Measurements from ENCODE around the gene FSIP1. TPM values are rescaled to one million over a fixed set of nuclear protein-coding genes. Genes with fewer than 3 reads are reported as not detected.

Gene FSIP1
- total RNA-seq, 4 donors from 2014 or later: 0.38 to 0.91 (median 0.57) TPM; not detected in 1

- H3K27me3 ChIP-seq: no peaks in the 10 kb centered on the region
- peaks cover 0 to 14% (median 0%) of the 10 kb centered on the region in 3 donors for H3K4me1 ChIP-seq
- no peak overlapping the region for H3K4me3 ChIP-seq
- no peak for DNase-seq
- intact Hi-C loops (cut with DNase I): no loop called here
- H3K36me3 ChIP-seq: no peaks in the 10 kb centered on the region
- H3K27ac ChIP-seq: no peak overlapping the region
- TF ChIP-seq POLR2A (IDR thresholded peaks at IDR 0.05): no peak
- TF ChIP-seq CTCF (IDR thresholded peaks at IDR 0.05): no peak
- peaks cover 0 to 30% (median 11%) of the 10 kb centered on the region in 3 donors for H3K9me3 ChIP-seq
Observed at GRCh38 chr15:39613271-39613670, 169.4 kb downstream of the FSIP1 start.

- H3K27ac ChIP-seq: no peak overlapping the region
- peaks cover 0 to 10% (median 0%) of the 10 kb centered on the region in 3 donors for H3K4me1 ChIP-seq
- H3K9me3 ChIP-seq: peaks cover 0 to 30% (median 11%) of the 10 kb centered on the region in 3 donors
- H3K36me3 ChIP-seq: no peaks in the 10 kb centered on the region
- TF ChIP-seq POLR2A (IDR thresholded peaks at IDR 0.05) (no peak), CTCF (IDR thresholded peaks at IDR 0.05) (no peak)
- DNase-seq: no peak
- H3K4me3 ChIP-seq: no peak overlapping the region
- intact Hi-C loops (cut with DNase I): no loop called here
- no peaks in the 10 kb centered on the region for H3K27me3 ChIP-seq
Observed at GRCh38 chr15:39610665-39611064, 172.0 kb downstream of the FSIP1 start.

- intact Hi-C loops (cut with DNase I): no loop called here
- no peak overlapping the region for H3K4me3 ChIP-seq
- WGBS, 2 donors: 58 to 100% methylated on average over 1 to 2 of the region's 4 CpGs
- peak overlapping the region; percentile 23 to 52 (median 40) for H3K27ac ChIP-seq
- peaks cover 0 to 26% (median 11%) of the 10 kb centered on the region in 3 donors for H3K9me3 ChIP-seq
- no peaks in the 10 kb centered on the region for H3K36me3 ChIP-seq
- TF ChIP-seq CTCF (IDR thresholded peaks at IDR 0.05): no peak
- no peak for TF ChIP-seq POLR2A (IDR thresholded peaks at IDR 0.05)
- no peaks in the 10 kb centered on the region for H3K27me3 ChIP-seq
- no peak for DNase-seq
- peaks cover 0 to 10% (median 0%) of the 10 kb centered on the region in 3 donors for H3K4me1 ChIP-seq
Observed at GRCh38 chr15:39609166-39609916, 173.3 kb downstream of the FSIP1 start.

- intact Hi-C loops (cut with DNase I): no loop called here
- WGBS, 2 donors: 86 to 96% methylated on average over 2 of the region's 2 CpGs
- no peaks in the 10 kb centered on the region for H3K27me3 ChIP-seq
- peaks cover 0 to 10% (median 0%) of the 10 kb centered on the region in 3 donors for H3K4me1 ChIP-seq
- TF ChIP-seq CTCF (IDR thresholded peaks at IDR 0.05) (no peak), POLR2A (IDR thresholded peaks at IDR 0.05) (no peak)
- H3K9me3 ChIP-seq: peaks cover 0 to 24% (median 11%) of the 10 kb centered on the region in 3 donors
- peak overlapping the region in 2 of 4 donors; percentile 43 to 52 for H3K27ac ChIP-seq
- DNase-seq: no peak
- no peak overlapping the region for H3K4me3 ChIP-seq
- no peaks in the 10 kb centered on the region for H3K36me3 ChIP-seq
Observed at GRCh38 chr15:39608185-39609139, 174.2 kb downstream of the FSIP1 start.

GRCh38 chr15:39605146-39605545 is 177.5 kb downstream of the FSIP1 start:
- H3K4me3 ChIP-seq: no peak overlapping the region
- DNase-seq: no peak
- H3K36me3 ChIP-seq: no peaks in the 10 kb centered on the region
- H3K27me3 ChIP-seq: no peaks in the 10 kb centered on the region
- 67 to 100% methylated on average over 1 of the region's 1 CpG for WGBS, 2 donors
- TF ChIP-seq POLR2A (IDR thresholded peaks at IDR 0.05): no peak
- no peak for TF ChIP-seq CTCF (IDR thresholded peaks at IDR 0.05)
- peaks cover 0 to 10% (median 0%) of the 10 kb centered on the region in 3 donors for H3K4me1 ChIP-seq
- peaks cover 0 to 4% (median 4%) of the 10 kb centered on the region in 3 donors for H3K9me3 ChIP-seq
- intact Hi-C loops (cut with DNase I): no loop called here
- H3K27ac ChIP-seq: no peak overlapping the region
